ENCODE measurements around the gene CTIF. TPM values are rescaled to one million over a fixed set of nuclear protein-coding genes. Genes with fewer than 3 reads are reported as not detected.

The CTIF gene
- total RNA-seq, 1 donor from 2014 or later: 35.1 TPM

GRCh38 chr18:48797841-48798255 is 259.0 kb downstream of the CTIF start:
- intact Hi-C loops (cut with DNase I): no loop called here

DNA sequence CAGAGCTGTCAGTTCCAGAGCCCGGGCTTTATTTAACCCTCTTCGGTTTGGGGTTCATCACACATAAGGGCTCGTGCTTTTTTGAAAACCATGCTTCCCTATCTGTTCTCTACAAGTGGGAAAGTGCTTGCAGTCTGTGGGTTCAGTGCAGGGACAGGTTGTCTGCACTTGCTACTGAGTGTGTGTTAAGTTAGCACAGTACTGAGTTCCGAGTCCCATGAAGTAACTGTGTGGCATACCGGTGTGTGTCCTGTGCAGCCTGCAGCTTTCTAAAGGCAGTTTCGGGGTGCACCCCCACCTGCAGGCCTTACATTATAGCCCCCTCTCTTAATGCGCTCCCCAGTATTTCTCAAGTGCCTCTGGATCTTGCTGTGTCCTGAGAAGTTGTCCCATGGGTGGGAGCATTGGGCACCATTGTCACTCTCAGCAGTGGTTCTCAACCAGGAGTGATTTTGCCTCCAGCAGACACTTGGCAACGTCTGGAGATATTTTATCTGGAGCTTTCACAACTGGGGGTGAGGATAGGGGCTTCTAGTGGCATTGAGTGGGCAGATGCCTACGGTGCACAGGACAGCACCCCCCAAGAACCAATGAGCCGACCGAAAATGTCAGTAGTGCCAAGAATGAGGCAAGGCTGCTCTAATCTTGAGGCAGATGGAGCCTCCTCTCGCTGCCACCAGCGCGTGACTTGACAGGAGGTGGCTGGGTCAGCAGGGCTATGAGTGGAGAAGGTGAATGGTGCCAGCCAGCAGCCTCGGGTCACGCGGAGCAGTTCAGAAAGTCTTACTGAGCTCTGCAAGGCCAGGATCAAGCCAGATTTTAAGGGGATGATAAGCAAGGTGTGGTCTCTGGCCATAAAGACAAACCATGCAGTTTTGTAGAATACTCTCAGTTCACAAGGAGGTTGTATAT is 259.8 kb downstream of the CTIF start:
- Histone ChIP-seq H3K9me3 (no peaks in the 10 kb centered on the region), H3K27me3 (no peaks in the 10 kb centered on the region), H3K4me3 (no peak overlapping the region), H3K4me1 (no peaks in the 10 kb centered on the region), H3K27ac (no peak overlapping the region), H3K36me3 (no peaks in the 10 kb centered on the region)
- DNase-seq (ENCODE audit: extremely low spot score in 2 of 2): no peak
- TF ChIP-seq POLR2AphosphoS5 (IDR thresholded peaks at IDR 0.05; ENCODE audit: insufficient read depth in 1 of 2, low read depth in 1 of 2): no peak
- intact Hi-C loops (cut with DNase I): no loop called here

More at GRCh38 chr18:48797841-48798255, 259.0 kb downstream of the CTIF start:
- no peaks in the 10 kb centered on the region for H3K36me3 ChIP-seq
- H3K27me3 ChIP-seq: no peaks in the 10 kb centered on the region
- no peak for TF ChIP-seq POLR2AphosphoS5 (IDR thresholded peaks at IDR 0.05; ENCODE audit: insufficient read depth in 1 of 2, low read depth in 1 of 2)
- TF ChIP-seq CTCF (IDR thresholded peaks at IDR 0.05): no peak
- TF ChIP-seq POLR2A (IDR thresholded peaks at IDR 0.05): no peak
- H3K9me3 ChIP-seq: no peaks in the 10 kb centered on the region
- no peak for DNase-seq (ENCODE audit: extremely low spot score in 2 of 2)
- H3K27ac ChIP-seq: no peak overlapping the region
- no peak overlapping the region for H3K4me3 ChIP-seq
- H3K4me1 ChIP-seq: no peaks in the 10 kb centered on the region

DNA sequence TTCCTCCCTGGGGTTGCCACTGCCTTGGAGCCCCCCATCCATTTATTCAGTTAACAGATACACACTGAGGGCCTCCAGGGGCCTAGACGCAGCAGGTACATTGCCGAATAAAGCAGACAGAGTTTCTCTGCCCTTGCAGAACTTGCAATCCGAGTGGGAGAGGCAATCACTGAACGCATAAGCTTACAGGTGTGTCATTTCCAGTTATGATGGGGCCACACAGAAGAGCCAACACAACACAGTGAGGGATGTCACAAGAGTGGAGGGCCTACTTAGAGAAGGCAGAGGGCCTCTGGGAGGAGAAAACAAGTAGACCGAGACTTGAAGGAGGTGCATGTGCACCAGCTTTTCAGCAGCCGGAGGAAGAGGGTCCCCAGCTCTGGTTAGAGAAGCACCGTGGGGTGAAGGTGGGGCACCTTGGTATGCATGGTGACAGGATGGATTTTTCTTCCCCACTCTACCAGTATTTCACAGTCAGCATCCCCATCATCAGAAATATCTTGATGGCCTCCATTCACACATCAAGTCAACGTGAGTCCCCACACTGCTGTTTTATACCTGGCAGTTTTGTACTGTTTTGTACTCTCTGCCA is 261.0 kb downstream of the CTIF start:
- Histone ChIP-seq H3K27ac (no peak overlapping the region), H3K4me1 (no peaks in the 10 kb centered on the region), H3K4me3 (no peak overlapping the region), H3K9me3 (no peaks in the 10 kb centered on the region), H3K27me3 (no peaks in the 10 kb centered on the region), H3K36me3 (no peaks in the 10 kb centered on the region)
- intact Hi-C loops (cut with DNase I): no loop called here
- TF ChIP-seq POLR2AphosphoS5 (IDR thresholded peaks at IDR 0.05; ENCODE audit: insufficient read depth in 1 of 2, low read depth in 1 of 2) (no peak), POLR2A (IDR thresholded peaks at IDR 0.05) (no peak), CTCF (IDR thresholded peaks at IDR 0.05) (no peak)
- no peak for DNase-seq (ENCODE audit: extremely low spot score in 2 of 2)

- no peak overlapping the region for H3K4me3 ChIP-seq
- intact Hi-C loops (cut with DNase I): no loop called here
- no peaks in the 10 kb centered on the region for H3K27me3 ChIP-seq
- no peaks in the 10 kb centered on the region for H3K36me3 ChIP-seq
- no peaks in the 10 kb centered on the region for H3K4me1 ChIP-seq
- TF ChIP-seq POLR2A (IDR thresholded peaks at IDR 0.05): no peak
- no peak for TF ChIP-seq POLR2AphosphoS5 (IDR thresholded peaks at IDR 0.05; ENCODE audit: insufficient read depth in 1 of 2, low read depth in 1 of 2)
- no peak for TF ChIP-seq CTCF (IDR thresholded peaks at IDR 0.05)
- H3K9me3 ChIP-seq: no peaks in the 10 kb centered on the region
- no peak overlapping the region for H3K27ac ChIP-seq
- no peak for DNase-seq (ENCODE audit: extremely low spot score in 2 of 2)
These were observed 261.6 kb downstream of the CTIF start for GRCh38 chr18:48800466-48800865.

DNA sequence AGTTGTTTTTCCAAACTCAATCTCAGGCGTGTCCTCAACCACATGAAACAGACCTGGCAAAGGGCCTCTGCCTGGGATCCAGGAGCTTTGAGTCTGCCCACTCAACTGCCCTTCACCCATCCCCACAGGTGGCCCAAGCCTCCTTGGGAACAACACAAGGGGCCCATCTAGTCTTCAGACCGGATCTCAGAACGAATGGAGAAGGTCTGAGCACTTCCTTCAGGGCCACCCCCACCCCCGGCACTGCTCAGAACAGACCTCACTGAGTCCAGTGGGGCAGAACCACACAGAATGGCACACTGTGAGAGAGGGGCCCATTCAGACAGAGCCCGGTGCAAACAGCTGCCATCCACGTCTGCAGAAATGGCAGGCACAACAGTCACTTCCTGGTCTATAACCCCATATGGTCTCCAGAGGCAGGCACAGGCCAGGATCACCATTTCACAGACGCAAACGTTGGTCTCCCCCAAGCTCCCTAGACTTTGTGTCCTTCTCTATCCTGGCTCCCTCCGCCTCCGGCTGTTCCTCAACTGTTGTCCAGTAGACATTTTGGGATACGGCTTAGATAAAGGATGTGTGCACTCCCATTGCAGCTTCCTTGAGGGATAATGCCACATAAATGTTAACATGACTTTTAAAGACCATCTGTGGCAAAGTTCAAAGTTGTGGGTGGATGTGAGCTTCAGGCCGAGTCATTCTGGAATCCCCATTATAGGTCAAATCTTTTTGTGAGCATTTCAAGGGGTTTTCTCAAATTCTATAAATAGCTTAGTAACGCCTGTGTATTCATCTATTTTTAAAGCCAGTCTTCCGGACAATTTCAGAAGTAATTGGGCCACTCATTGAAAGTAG is 262.3 kb downstream of the CTIF start:
- no peaks in the 10 kb centered on the region for H3K27me3 ChIP-seq
- no peaks in the 10 kb centered on the region for H3K36me3 ChIP-seq
- H3K9me3 ChIP-seq: no peaks in the 10 kb centered on the region
- H3K4me1 ChIP-seq: peaks cover under 1% of the 10 kb centered on the region
- TF ChIP-seq POLR2A (IDR thresholded peaks at IDR 0.05) (no peak), POLR2AphosphoS5 (IDR thresholded peaks at IDR 0.05; ENCODE audit: insufficient read depth in 1 of 2, low read depth in 1 of 2) (no peak), CTCF (IDR thresholded peaks at IDR 0.05) (no peak)
- no peak overlapping the region for H3K4me3 ChIP-seq
- peak in 1 of 2 donors; percentile 72 for DNase-seq (ENCODE audit: extremely low spot score in 2 of 2)
- intact Hi-C loops (cut with DNase I): no loop called here
- H3K27ac ChIP-seq: no peak overlapping the region
